Sciatic nerve (tissue), 2 donors: ENCODE measurements around the gene MAN2B2. TPM values are rescaled to one million over a fixed set of nuclear protein-coding genes. Genes with fewer than 3 reads are reported as not detected.

Experiments
- ATAC-seq: fragments of 200-7000 bp; cut with Tn5 transposase; one replicate; pipeline ENCODE4 v1.9.1; 2020; ENCODE audit warnings: mild to moderate bottlenecking, moderate library complexity
- DNase-seq: peaks from one replicate; pipeline ENCODE4 v3.0.0-alpha.2; 2020; ENCODE audit warnings: low spot score
- intact Hi-C: fragments of 100-400 bp; cut with DNase I; formaldehyde crosslinking; loops from one replicate; pipeline ENCODE4 v1.14.2; 2022
- total RNA-seq: library from RNA; stranded (reverse); fragmentation: NEBNext Ultra II Directional; extraction: Animal tissue kit (Norgen Biotek cat#: 25700); gene quantifications from one replicate; pipeline ENCODE4 v1.2.1, GENCODE V29; 2021
- donor health status: DM: no; HTN: no; CAD: no.
- donor health status: DM: no; HTN: no; CAD: no.

Gene MAN2B2
- total RNA-seq, 1 donor from 2014 or later, result 27.2 TPM

GRCh38 chr4:6584865-6585264 is 9.9 kb downstream of the MAN2B2 start:
- intact Hi-C loops, result no loop called here
- ATAC-seq (no peak), DNase-seq (no peak)

- intact Hi-C loops, result no loop called here
- no peak for DNase-seq
These were observed 11.8 kb downstream of the MAN2B2 start for GRCh38 chr4:6586715-6587325.

GRCh38 chr4:6589444-6589843 is 14.5 kb downstream of the MAN2B2 start:
- ATAC-seq, result no peak
- intact Hi-C loops, result no loop called here
- DNase-seq, result no peak

More at GRCh38 chr4:6586715-6587325, 11.8 kb downstream of the MAN2B2 start:
- no peak for ATAC-seq

- intact Hi-C loops, result no loop called here
- no peak for ATAC-seq
- no peak for DNase-seq
These were observed 16.3 kb downstream of the MAN2B2 start for GRCh38 chr4:6591313-6591712.

GRCh38 chr4:6591781-6592180 is 16.8 kb downstream of the MAN2B2 start:
- DNase-seq, result no peak
- intact Hi-C loops, result no loop called here
- no peak for ATAC-seq

- ATAC-seq (no peak), DNase-seq (no peak)
- intact Hi-C loops, result no loop called here
These were observed 18.0 kb downstream of the MAN2B2 start for GRCh38 chr4:6592804-6593563.

GRCh38 chr4:6594341-6594740 is 19.4 kb downstream of the MAN2B2 start:
- no peak for ATAC-seq
- no peak for DNase-seq
- intact Hi-C loops, result no loop called here

GRCh38 chr4:6594826-6595355 is 19.9 kb downstream of the MAN2B2 start:
- ATAC-seq, result no peak
- no peak for DNase-seq
- intact Hi-C loops, result no loop called here

- intact Hi-C loops, result no loop called here
- no peak for ATAC-seq
- DNase-seq, result no peak
These were observed 21.0 kb downstream of the MAN2B2 start for GRCh38 chr4:6595897-6596537.

- intact Hi-C loops, result no loop called here
- DNase-seq, result no peak
- ATAC-seq, result no peak
These were observed 22.0 kb downstream of the MAN2B2 start for GRCh38 chr4:6596948-6597347.

- DNase-seq (no peak), ATAC-seq (no peak)
- intact Hi-C loops, result no loop called here
These were observed 23.1 kb downstream of the MAN2B2 start for GRCh38 chr4:6598127-6598526.

- ATAC-seq (no peak), DNase-seq (no peak)
- intact Hi-C loops, result no loop called here
These were observed 23.7 kb downstream of the MAN2B2 start for GRCh38 chr4:6598641-6599040.

GRCh38 chr4:6601661-6602250 is 26.8 kb downstream of the MAN2B2 start:
- intact Hi-C loops, result no loop called here
- no peak for ATAC-seq

GRCh38 chr4:6602289-6602688 is 27.3 kb downstream of the MAN2B2 start:
- DNase-seq (no peak), ATAC-seq (no peak)
- intact Hi-C loops, result no loop called here

More at GRCh38 chr4:6601661-6602250, 26.8 kb downstream of the MAN2B2 start:
- no peak for DNase-seq

- intact Hi-C loops, result no loop called here
- ATAC-seq, result no peak
- DNase-seq, result no peak
These were observed 28.1 kb downstream of the MAN2B2 start for GRCh38 chr4:6603128-6603527.

GRCh38 chr4:6605114-6605513 is 30.1 kb downstream of the MAN2B2 start:
- DNase-seq, result no peak
- no peak for ATAC-seq
- intact Hi-C loops, result no loop called here

- intact Hi-C loops, result no loop called here
- no peak for DNase-seq
- no peak for ATAC-seq
These were observed 30.6 kb downstream of the MAN2B2 start for GRCh38 chr4:6605605-6606004.

- ATAC-seq, result no peak
- no peak for DNase-seq
- intact Hi-C loops, result no loop called here
These were observed 31.7 kb downstream of the MAN2B2 start for GRCh38 chr4:6606465-6607235.
